Ovary (tissue), 9 donors: ENCODE results near the gene EML1. TPM values are rescaled to one million over a fixed set of nuclear protein-coding genes. Genes with fewer than 3 reads are reported as not detected.

Source experiments
- DNase-seq, 5 donors: peaks; one replicate each; pipeline ENCODE4 v3.0.0-alpha.2; 2019 to 2020
- H3K27ac ChIP-seq, 2 donors: fragments of 200-600 bp; one replicate each; pipeline versions ENCODE4 v1.5.1 to v1.8.0; 2019 to 2022
- H3K27me3 ChIP-seq: fragments of 200-600 bp; one replicate; pipeline ENCODE4 v1.8.0; 2022
- H3K36me3 ChIP-seq: fragments of 200-600 bp; sonication (generic); one replicate; pipeline ENCODE4 v1.5.1; 2019
- H3K4me1 ChIP-seq: one replicate; pipeline ENCODE4 v1.8.1; 2013; ENCODE audit warnings: mild to moderate bottlenecking, moderate library complexity; ENCODE audit not compliant: insufficient read depth
- H3K4me3 ChIP-seq: fragments of 200-600 bp; sonication (generic); one replicate; pipeline ENCODE4 v1.5.1; 2017
- H3K9me3 ChIP-seq, 2 donors: fragments of 200-600 bp in 1 of 2; sonication (generic) in 1 of 2; one replicate each; pipeline versions ENCODE4 v1.5.1 to v1.8.1; 2013 to 2019; ENCODE audit warnings: mild to moderate bottlenecking in 1 of 2, moderate library complexity in 1 of 2
- EP300 ChIP-seq: sonication (generic); formaldehyde crosslinking; IDR thresholded peaks from one replicate; pipeline ENCODE4 v1.6.1; 2017; ENCODE audit warnings: antibody characterized with exemption
- POLR2A ChIP-seq: fragments of 450-650 bp; IDR thresholded peaks from one replicate; pipeline ENCODE4 v1.6.1; 2017; ENCODE audit warnings: antibody characterized with exemption, mild to moderate bottlenecking, moderate library complexity
- WGBS, 3 donors: extraction: QIAGEN DNeasy Blood & Tissue Kit in 1 of 3; methylation state at CpG; one replicate each; pipeline versions ENCODE4 v1.1.5 to v1.1.7; 2013 to 2017; 5-methylcytosine and 5-hydroxymethylcytosine counted together
- intact Hi-C, 4 donors: fragments of 100-400 bp; cut with DNase I; formaldehyde crosslinking; loops; one replicate each; pipeline versions ENCODE4 v1.11.0 to v1.15.1; 2022 to 2023
- polyA plus RNA-seq, 2 donors: library from polyadenylated mRNA; stranded (reverse); fragments of 200-250 nt in 1 of 2; fragments of 350-450 nt in 1 of 2; fragmentation: Illumina TruSeq in 1 of 2; extraction: RNeasy Lipid Tissue Mini Kit (QIAGEN cat#74804) in 1 of 2; gene quantifications; one replicate each; pipeline ENCODE4 v1.2.3, GENCODE V29; 2013 to 2014
- total RNA-seq, 7 donors: library from RNA; depleted of rRNA in 2 of 7; stranded (reverse); fragments of >200 nt in 2 of 7; fragmentation: NEBNext Ultra II Directional in 3 of 7; extraction: Animal tissue kit (Norgen Biotek cat#: 25700) in 3 of 7; gene quantifications; one replicate each; pipeline versions ENCODE4 v1.1.0 to v1.2.4, GENCODE V29; 2016 to 2023
- TF ChIP-seq, protein P1 (sequence below), 3 donors: fragments of 450-650 bp in 2 of 3; fragments of 200-600 bp in 1 of 3; IDR thresholded peaks; one replicate each; pipeline versions ENCODE4 v1.5.1 to v1.8.0; 2016 to 2022; ENCODE audit warnings: antibody characterized with exemption in 3 of 3, mild to moderate bottlenecking in 1 of 3
- donor health status: DM: no; HTN: no; CAD: no; lungs with moderate emphysema.
- donor health status: DM: no; HTN: no; CAD: no.
- donor health status: Bipolar disorder and iron deficiency.
- donor health status: DM: yes; HTN: yes; CAD: no.
- donor health status: DM: no; HTN: no; CAD: no.
- donor health status: DM: yes; HTN: yes; CAD: no.

EML1 gene
- total and polyA plus RNA-seq, 9 donors: 4.4 to 22.3 (median 9.8) TPM

DNA sequence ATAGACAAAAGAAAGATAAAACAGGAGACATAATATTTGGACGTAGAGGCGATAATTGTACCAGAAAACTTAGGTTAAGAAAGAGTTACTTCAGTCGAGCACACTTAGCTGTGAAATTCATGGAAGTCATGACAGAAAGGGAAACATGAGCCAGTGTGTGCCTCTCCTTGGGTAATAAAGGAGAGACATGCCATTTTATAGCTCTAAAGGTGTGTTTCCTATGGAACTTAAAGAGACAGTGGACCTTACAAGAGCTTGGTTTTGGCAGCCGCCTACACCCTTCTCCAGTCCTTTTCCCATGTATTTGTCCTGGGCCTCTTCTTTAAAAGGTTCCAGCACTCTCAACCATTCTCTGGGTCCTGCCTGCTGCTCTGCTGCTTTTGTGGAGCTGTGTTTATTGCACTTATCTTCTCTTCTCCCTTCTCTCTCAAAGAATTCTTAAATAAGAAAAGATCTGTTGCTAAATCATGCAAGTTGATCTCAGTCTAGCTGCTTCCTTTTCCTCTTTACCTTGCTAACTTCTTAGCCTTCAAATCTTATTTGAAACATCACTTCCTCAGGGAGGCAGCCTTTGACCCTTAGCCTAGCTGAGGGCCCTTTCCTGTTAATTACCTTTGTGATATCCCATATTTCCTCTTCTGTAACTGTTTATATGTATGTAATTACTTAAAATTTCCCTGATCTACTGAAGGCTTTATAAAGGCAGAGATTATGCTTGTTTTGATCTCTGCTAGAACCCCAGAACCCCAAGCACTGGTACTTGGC lies 190.2 kb downstream of the EML1 start:
- H3K27me3 ChIP-seq: no peaks in the 10 kb centered on the region
- no peaks in the 10 kb centered on the region for H3K4me1 ChIP-seq
- H3K9me3 ChIP-seq: no peaks in the 10 kb centered on the region
- H3K36me3 ChIP-seq: no peaks in the 10 kb centered on the region
- intact Hi-C loops: loop anchor here (2.0 to 10.0 kb wide), 5 partner anchors 121 to 391 kb away; partner anchors contain the start of gene WDR25 (in 1 of the 4)
- no peak overlapping the region for H3K27ac ChIP-seq
- no peak for TF ChIP-seq POLR2A
- TF ChIP-seq, protein P1, sequence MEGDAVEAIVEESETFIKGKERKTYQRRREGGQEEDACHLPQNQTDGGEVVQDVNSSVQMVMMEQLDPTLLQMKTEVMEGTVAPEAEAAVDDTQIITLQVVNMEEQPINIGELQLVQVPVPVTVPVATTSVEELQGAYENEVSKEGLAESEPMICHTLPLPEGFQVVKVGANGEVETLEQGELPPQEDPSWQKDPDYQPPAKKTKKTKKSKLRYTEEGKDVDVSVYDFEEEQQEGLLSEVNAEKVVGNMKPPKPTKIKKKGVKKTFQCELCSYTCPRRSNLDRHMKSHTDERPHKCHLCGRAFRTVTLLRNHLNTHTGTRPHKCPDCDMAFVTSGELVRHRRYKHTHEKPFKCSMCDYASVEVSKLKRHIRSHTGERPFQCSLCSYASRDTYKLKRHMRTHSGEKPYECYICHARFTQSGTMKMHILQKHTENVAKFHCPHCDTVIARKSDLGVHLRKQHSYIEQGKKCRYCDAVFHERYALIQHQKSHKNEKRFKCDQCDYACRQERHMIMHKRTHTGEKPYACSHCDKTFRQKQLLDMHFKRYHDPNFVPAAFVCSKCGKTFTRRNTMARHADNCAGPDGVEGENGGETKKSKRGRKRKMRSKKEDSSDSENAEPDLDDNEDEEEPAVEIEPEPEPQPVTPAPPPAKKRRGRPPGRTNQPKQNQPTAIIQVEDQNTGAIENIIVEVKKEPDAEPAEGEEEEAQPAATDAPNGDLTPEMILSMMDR (IDR thresholded peaks at IDR 0.05): no peak
- no peak for TF ChIP-seq EP300
- 68 to 73% (median 70%) methylated on average over 4 of the region's 4 CpGs for WGBS, 3 donors
- DNase-seq: no peak
- H3K4me3 ChIP-seq: no peak overlapping the region

DNA sequence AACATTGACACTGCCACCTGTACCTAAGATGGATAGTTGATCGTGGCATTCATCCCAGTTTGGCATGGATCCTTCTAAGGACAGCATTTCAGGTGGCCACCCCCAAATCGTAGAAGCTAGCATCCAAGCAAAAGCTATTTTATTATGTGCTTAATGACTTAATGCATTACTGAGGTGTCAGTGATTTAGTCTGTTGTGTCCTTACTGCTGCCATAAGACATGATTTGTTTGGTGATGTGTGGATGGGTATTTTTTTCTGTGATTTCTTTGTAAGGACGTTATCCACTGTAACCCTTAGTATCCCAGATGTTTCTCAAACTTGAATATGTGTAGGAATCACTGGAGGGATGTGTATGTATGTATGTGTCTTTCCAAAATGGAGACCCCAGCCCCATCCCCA lies 190.8 kb downstream of the EML1 start:
- H3K27ac ChIP-seq: no peak overlapping the region
- intact Hi-C loops: loop anchor here (10.0 kb wide), 4 partner anchors 121 to 391 kb away; partner anchors contain the start of gene WDR25 (in 1 of the 4)
- 50 to 62% (median 52%) methylated on average over 3 of the region's 3 CpGs for WGBS, 3 donors
- no peaks in the 10 kb centered on the region for H3K27me3 ChIP-seq
- DNase-seq: no peak
- no peak overlapping the region for H3K4me3 ChIP-seq
- H3K9me3 ChIP-seq: no peaks in the 10 kb centered on the region
- H3K36me3 ChIP-seq: no peaks in the 10 kb centered on the region
- no peaks in the 10 kb centered on the region for H3K4me1 ChIP-seq
- TF ChIP-seq, protein P1 (IDR thresholded peaks at IDR 0.05): no peak
- TF ChIP-seq EP300 (no peak), POLR2A (no peak)

DNA sequence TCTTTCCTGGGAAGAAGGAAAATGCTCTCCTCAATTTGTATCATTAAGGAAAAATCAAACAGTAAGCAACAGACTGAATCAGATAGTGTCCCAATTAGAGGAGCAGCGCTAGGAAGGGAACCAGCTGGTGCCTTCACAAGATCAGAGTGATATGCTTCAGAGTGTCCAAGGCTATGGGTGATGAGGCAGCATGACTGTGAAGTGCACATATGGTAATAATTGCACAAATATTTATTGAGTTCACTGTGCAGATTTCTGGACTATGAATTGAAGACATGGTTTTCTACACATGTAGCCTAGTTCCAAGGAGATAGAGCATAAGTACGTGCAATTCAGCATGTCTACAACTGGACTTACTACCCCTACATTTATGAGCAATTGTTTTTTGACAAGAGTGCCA lies 193.2 kb downstream of the EML1 start:
- intact Hi-C loops: loop anchor here (10.0 kb wide), 4 partner anchors 118 to 388 kb away; partner anchors contain the start of gene WDR25 (in 1 of the 4)

DNA sequence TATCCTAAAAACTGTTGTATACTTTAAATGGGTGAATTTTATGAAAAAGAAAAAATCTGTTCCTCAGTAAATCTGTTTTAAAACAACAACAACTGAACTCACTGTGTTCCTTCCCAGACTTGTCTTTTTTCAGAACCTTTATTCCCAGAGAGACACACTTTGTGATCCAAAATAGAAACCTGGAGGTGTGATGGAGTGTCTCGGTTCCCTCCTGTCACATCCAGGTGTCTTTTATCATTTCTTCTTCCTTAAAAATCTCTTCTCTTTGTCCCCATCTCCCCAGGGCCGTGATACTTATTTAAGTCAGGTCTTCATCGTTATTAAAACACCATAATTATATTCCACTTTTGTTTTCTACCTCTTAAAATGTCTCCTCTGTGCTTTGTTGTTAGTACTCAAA lies 195.8 kb downstream of the EML1 start:
- WGBS, 3 donors: 66 to 77% (median 76%) methylated on average over 3 of the region's 3 CpGs

More for the DNA sequence above, 193.2 kb downstream of the EML1 start:
- H3K36me3 ChIP-seq: no peaks in the 10 kb centered on the region
- no peaks in the 10 kb centered on the region for H3K27me3 ChIP-seq
- H3K4me3 ChIP-seq: no peak overlapping the region
- no peaks in the 10 kb centered on the region for H3K9me3 ChIP-seq
- 87 to 97% (median 95%) methylated on average over 2 of the region's 2 CpGs for WGBS, 3 donors
- no peak overlapping the region for H3K27ac ChIP-seq
- DNase-seq: no peak
- TF ChIP-seq, protein P1 (IDR thresholded peaks at IDR 0.05): no peak
- no peak for TF ChIP-seq EP300
- H3K4me1 ChIP-seq: no peaks in the 10 kb centered on the region

More for the DNA sequence above, 195.8 kb downstream of the EML1 start:
- no peaks in the 10 kb centered on the region for H3K36me3 ChIP-seq
- TF ChIP-seq EP300 (no peak), POLR2A (no peak)
- TF ChIP-seq, protein P1 (IDR thresholded peaks at IDR 0.05): no peak
- DNase-seq: no peak
- no peak overlapping the region for H3K27ac ChIP-seq
- H3K27me3 ChIP-seq: no peaks in the 10 kb centered on the region
- intact Hi-C loops: loop anchor here (10.0 kb wide), 4 partner anchors 116 to 386 kb away; partner anchors contain the start of gene WDR25 (in 1 of the 4)
- H3K4me1 ChIP-seq: no peaks in the 10 kb centered on the region
- no peak overlapping the region for H3K4me3 ChIP-seq
- no peaks in the 10 kb centered on the region for H3K9me3 ChIP-seq
